Nucleus accumbens (tissue), 56 donors: ENCODE data around the gene MRPL53.
"Not testable (repeated sequence)": the region's sequence is repeated elsewhere in the genome, so short reads cannot be mapped to it uniquely, and the experiment has no call there.

Source experiments
- DNase-seq, 56 donors: peaks; one replicate each; lab custom pipeline; 2025; lab: John Stamatoyannopoulos, UW

Gene MRPL53

DNA sequence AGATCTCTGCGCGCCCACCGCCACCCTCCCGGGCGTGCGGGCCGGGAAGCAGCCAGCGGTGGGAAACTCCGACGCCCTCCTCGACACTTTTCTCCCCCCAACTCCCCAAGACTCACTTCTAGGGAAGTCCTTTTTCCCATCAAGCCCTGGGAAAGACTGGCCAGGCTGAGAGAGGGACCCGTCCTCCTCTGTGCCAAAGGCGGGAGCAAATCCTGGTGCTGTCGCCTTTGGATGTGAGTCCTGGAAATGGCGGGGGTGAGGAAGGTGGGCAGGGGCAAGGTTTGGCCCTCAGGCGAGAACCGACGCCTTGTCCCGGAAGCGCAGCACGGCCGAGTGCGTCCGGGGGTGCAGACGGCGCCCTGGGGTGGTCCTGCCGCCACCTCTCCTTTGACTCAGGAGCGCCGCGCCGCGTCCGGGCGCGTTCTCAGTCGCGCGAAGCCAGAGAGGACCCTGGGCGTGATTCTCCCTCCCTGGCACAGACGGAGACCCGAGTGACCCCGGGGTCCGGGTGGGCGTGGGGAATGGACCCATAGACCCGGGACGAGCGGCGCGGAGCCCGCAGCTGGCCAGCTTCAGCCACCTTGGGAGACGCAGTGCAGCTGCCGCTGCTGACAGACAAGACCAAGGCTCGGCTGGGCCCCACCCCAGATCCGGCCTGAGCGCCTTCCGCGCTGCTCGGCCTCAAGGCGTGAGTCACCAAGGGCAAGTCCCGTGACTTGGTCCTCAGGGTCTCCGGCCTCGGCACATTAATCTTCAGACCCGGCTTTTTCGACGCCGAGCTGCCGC, 30.4 kb upstream of the MRPL53 start:
- DNase-seq: peak in 3 of 56 donors; percentile 11 to 24 (median 12)

DNA sequence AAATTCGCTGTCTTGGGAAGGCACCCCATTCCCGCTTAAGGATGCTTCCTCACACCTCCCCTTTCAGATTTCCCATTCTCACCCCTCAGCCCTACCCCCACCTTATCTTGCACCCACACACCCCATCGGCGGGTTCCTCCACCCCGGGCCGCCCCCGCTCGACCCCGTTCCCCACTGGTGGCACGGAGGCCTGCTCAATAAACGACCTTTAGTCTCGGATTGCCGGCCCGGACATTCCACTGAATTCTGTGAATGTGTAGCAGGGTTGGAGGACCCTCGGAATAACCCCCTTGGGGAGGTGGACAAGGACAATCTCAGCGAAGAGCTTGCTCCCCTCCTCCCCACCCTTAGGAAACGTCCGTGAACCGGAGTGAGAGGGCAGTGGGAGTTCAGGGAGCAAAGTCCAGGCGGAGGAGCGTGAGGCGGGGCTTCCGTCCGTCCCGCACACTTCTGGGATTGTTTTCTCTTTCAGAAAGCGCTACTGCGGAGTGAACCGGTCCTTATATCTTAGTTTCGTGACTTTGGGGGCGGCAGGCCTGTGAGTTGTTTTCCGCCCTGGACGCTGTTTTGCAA, 29.8 kb upstream of the MRPL53 start:
- no peak for DNase-seq

DNA sequence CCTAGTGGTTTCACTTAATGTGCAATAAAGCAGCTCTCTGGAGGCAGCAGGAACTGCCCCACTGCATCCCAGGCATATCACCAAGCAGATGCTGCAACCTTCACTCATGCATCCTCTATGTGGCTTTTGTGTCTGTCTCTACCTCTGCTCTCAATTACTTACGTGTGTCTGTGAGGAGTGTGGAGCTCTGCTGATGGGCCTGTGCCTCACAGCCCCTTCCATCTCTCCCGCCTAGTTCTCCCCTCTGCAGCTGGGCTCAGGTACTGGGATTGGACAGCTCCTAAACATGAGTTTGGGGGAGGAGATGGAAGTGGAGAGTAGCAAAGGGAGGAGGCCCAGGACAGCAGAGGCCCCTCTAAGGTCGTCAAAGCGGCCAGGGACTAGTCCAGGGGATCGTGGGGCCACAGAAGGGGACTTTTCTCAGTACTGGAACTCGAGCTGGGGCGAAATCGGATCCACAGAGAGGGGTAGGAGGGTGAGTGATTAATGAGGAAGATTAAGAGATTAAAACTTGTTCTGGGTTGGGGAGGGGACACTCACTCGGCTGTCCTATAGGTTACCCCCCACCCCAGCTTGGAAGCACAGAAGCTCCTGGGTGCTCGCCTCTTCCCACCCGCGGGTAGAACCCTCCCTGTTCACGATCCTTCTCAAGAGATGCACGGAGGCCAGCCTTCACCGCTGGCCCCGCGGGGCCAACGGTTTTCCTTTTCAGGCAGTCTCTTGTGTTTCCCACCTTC, 29.0 kb upstream of the MRPL53 start:
- no peak for DNase-seq

DNA sequence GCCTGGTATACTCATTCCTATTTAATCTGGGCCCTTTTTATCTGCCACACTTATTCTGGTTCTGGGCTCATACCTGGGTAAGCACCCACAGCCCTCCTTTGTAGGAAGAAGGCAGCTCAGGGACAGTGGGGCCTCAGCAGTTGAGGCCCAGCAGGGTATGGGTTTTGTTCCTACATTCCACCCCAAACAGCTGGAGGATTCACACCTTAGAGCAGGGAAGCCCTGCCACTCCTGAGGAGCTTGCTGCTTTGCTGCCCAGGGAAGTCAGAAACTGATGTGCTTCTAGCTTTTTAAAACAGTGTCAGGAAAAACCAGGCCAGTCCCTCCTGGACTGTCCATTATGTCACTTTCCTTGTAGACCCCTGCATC, 28.1 kb upstream of the MRPL53 start:
- no peak for DNase-seq

DNA sequence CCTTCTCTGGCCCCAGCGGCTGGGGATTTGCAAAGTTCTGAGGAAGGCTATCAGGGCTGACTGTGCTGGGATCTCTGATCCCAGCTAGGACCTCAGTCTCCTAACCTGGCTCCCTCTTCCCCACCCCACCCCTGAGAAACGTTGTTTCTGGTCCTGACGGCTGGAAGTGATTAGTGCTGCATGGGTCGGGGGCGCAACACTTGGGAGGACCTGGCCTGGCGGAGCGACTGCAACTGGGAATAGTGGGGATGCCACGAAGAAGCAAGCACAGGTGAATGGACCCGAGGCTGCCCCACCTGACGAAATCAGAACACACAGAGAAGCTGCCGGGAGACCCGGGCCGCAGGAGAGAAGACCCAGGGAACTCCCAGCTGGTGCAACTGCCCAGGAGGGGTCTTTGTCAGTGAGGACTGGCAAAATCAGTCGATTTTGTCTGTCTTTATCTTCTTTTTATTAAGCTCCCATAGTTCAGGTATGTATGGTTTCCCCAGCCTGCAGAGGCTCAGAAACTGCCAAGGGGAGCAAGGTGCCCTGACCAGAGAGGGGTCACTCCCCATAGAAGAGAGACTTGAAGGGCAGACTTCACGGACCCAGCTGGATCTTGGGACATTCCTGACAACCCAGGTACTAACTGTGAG, 27.6 kb upstream of the MRPL53 start:
- no peak for DNase-seq

DNA sequence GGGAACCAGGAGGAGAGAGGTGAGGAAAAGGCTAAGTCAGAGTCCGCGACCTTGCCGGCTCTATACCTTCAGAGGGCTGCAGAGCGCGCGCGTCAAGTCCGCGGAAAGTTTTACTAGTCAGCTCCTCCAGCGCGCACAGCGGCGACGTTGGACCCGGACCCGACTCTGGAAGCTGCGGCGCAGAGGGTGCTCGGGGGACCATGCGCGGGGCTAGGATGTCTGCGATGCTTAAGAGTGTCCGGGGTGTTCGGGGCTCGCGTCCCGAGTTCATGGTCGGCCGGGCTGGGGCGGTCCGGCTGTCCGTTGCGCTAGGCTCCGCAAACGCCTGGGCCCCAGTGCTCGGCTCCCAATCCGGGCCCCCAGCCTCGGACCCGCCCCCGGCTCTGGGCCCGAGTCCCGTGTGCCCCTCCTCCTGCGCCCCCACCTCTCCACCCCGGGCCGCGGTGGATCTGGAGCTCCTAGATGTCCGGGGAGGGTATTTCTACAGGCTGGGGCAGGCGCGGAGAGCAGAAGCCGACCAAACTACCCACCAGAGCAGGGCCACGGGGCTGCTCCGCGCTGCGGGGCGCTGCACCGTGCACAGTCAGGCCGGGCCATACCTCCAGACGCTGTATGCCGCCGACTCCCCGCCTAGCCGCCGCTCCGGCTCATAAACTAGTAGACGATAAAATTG, 26.9 kb upstream of the MRPL53 start, which contains the start of gene LBX2:
Gene LBX2, minus strand, starts transcription at position 337 of the 673 bp plus-strand sequence. Its CDS starts 66 bp downstream, at position 271.
- no peak for DNase-seq

DNA sequence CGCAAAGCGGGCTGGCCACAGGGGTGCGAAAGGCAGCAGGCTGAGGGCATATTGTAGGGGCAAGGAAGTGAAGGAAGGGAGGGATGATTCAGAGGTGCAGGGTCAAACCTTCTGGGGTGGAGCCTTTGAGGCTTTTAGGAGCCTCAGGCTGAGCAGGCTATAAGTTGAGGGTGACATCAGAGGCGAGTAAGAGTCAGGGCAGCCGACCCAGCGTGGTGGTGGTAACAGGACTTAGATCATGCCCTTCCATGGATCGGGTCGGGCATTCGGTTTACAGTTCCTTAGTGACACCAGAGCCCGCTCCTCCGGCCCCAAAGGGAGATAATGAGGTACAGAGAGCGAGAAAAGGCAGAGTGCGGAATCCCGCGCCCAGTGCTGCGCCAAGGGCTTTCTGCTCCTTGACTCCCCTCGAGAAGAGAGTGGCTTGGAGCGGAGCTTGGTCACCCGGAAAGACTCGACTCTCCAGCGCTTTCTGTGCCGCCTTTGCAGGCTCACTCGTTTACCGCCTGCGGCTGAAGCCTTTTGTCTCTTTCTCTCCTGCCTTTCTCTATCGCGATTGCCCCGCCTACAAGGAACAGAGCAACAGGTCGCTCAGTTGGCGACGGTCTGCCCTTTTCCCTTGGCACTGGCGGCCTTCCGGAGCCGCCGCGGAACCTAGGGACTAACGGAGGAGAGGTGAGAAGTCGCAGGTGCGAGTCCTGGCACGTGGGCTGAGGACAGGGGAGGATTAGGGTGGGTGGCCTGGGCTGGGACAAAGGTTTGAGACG, 26.2 kb upstream of the MRPL53 start:
- DNase-seq: no peak

DNA sequence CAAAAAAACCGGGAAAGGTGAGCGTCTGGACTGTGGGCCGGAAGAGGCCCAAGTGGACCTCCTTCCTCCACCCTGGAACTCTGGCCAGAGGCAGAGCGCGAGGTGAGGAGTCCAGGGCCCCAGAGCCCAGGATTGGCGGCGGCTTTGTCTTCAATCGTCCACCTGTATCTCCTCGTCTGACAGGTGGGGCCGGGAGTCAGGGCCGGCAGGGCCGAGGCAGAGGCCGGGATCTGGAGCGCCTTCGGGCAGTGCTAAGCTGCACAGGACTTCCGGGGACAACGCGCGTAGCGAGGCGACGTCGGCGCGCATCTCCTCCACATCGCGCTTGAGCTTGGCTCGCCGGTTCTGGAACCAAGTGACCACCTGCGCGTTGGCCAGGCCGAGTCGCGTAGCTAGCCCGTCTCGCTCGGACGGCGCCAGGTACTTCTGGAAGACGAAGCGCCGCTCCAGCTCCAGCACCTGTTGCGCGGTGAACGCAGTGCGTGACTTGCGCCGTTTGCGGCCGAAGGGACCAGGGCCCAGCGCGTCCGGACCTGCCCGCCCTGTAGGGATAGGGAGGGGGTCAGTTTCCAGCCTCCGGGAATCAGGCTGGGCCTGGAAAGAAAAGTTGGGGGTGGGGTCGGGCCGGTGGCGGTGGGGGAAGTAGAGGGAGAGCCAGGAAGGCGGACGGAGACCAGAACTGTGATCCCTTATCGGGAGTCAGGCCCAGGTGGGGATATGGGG, 25.5 kb upstream of the MRPL53 start:
- no peak for DNase-seq

DNA sequence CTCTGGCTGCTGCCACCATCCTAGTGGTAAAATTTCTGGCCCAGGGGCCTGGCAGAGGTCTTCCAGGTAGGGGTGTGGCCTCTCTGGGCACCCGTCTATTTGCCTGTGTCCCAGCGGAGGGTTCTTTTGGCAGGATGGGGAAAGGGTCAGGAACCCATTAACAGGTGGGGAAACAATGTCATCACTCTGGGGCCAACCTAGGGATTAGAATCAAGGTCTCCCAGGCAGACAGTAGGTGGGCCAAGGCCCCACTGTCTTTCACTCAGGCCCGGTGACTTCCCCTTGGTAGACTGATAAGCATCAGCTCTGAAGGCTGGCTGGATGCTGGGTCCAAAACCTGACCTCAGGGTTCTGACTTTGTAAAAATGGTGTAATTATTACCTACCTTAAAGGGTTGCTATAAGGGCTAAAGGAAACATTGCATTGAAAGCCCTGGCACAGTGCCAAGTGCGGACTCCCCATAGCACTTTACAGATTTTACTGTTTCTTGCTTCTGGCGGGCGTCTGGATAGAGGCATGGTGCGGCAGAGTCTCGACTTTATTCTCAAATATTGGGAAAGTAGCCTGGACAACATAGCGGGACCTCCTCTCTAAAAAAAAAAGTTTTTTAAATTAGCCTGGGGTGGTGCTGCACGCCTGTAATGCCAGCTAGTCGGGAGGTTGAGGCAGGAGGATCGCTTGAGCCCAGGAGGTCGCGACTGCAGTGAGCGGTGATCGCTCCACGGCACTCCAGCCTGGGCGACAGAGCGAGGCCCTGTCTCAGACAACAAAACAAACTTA, 24.7 kb upstream of the MRPL53 start:
- no peak for DNase-seq

DNA sequence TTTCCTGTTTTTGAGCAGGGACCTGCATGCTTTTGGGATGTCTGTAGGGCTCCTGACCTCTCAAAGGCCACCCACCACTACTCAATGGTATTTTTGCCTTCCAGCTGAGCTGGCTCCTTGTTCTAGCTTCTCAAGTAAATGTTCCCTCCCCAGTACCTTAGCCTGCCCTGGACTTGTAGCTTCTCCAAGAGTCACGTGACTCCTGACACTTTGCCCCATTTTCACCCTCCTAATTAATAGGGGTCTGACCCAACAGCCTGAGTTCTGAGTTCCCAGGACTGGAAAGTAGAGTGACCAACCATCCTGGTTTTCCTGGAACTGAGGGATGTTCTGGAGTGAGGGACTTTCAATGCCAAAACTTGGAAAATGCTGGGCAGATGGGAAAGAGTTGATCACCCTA, 23.0 kb upstream of the MRPL53 start:
- DNase-seq: no peak

DNA sequence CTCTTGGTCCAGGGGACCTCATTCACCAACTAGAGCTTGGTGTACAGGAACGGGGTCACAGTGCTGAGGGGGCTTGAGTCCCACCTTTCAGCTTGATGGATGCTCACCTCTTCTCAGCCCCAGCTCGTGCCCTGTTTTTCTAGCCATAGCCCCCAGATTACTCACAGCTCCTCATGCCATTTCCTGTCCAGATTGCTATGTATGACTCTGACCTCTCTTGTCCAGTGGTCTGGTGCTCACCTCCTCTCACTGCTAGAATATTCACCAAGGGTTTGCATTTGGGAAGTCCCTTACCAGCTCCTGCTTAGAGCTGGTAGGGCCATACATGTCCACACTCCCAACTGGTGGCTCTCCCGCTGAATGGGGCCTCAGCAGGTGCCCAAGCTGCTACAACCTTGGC, 21.1 kb upstream of the MRPL53 start:
- no peak for DNase-seq

DNA sequence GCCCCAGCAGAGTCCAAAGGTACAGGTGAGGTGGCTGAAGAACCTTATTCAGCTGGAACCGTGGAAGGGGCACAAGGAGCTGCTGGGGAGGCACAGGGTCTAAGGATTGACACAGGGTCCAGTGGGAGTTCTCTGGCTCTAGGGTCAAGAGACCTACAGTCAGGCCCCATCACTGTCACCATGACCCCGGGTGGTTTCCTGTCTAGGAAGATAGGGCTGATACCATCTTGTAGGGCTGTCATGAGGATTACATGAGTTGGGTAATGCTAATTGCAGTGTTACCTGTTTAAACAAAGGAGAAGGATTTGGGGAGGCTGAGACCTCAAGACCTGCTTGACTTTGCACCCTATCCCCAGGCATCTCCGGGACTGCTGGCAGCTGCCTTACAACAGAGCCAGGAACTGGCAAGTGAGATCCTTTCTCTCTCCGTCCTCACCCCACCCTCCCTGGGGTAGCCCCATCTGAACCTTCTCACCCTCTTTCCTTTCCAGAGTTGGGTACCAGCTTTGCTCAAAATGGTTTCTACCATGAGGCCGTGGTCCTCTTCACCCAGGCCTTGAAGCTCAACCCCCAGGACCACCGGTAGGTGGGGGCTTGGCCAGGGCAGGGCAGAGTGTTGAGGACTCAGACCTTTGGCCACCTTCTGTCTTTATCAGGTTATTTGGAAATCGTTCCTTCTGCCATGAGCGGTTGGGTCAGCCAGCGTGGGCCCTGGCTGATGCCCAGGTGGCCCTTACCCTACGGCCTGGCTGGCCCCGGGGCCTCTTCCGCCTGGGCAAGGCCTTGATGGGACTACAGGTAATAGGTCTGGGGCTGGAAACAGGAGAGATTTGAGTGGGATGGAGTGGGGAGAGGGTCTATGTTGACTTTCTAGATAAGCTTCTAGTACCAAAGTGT, 19.4 kb upstream of the MRPL53 start:
- DNase-seq: no peak

DNA sequence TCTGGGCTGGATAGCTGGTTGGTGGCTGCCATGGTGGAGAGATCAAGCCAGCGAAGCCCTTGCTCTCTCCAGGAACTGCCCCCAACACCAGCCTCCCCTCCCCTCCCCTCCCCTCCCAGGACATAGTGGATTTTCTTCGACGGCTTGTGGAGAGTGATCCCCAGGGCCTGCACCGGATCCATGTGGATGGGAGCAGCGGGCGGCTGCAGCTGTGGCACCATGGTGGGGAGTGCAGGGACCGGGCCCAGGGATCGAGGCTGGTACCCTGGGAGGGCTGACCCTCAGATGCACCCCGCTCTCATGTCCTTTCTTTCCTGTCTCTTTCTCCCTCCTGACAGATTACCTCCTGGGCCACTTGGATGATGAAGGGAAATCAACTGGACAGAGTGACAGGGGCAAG, 17.4 kb upstream of the MRPL53 start:
- DNase-seq: no peak

DNA sequence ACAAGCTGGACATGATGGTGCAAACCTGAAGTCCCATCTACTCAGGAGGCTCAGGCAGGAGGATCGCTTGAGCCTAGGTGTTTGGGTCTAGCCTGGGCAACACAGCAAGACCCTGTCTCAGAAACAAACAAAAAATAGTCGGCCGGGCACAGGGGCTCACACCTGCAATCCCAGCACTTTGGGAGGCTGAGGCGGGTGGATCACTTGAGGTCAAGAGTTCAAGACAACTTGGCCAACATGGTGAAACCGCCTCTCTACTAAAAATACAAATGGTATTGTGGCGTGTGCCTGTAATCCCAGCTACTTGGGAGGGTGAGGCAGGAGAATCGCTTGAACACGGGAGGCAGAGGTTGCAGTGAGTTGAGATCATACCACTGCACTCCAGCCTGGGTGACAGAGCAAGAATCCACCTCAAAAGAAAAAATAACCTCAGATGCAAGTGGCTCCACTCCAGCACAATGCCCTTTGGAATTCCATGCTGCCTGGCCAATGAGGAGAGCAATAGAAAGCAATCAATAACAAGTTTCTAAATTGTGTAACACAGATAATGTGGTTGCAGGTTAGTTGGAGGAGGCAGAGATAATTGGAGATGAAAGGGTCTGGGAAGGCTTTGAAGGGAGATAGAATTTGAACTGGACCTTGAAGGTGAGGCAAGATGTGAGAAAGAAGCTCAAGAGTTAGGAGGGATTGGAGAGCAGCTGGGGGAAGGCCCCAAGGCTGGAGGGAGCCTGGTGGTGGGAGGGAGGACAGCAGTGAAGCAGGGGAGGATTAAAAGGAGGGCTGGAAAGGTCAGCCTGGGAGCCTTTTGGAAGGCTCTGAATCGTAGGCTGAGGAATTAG, 16.4 kb upstream of the MRPL53 start:
- no peak for DNase-seq

DNA sequence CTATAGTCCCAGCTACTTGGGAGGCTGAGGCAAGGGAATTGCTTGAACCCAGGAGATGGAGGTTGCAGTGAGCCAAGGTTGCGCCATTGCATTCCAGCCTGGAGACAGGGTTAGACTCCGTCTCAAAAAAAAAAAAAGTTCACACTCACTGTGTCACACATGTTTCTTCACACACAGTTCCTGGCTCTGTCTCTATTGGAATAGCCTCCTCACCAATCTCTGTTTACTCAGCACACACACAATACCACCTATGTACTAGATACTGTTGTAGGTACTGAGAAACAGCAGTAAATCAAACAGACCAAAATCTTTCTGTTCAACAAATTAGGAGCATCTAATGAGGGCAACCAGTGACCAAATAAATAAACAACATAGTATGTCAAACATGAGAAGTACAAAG, 13.7 kb upstream of the MRPL53 start:
- DNase-seq: no peak

DNA sequence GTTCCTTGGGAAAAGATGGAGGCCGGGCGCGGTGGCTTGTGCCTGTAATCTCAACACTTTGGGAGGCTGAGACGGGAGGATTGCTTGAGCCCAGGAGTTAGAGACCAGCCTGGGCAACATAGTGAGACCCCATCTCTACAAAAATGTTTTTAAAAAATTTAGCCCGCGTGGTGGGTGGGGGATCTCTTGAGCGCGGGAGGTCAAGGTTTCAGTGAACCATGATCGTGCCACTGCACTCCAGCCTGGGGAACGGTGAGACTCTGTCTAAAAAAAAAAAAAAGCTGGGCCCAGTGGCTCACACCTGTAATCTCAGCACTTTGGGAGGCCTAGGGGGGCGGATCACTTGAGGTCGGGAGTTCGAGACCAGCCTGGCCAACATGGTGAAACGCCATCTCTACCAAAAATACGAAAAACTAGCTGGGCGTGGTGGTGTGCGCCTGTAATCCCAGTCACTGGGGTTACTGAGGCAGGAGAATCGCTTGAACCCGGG, 11.2 kb upstream of the MRPL53 start:
- DNase-seq: not testable (repeated sequence)
